KMS-11 (cell line): Measurements from ENCODE around the gene HOMER3.

Experiments used
- H2AFZ ChIP-seq: fragments of 200-600 bp; sonication (generic); 2 replicates; pipeline ENCODE4 v1.6.1; 2016; ENCODE audit warnings: antibody characterized with exemption, mixed run types, low read depth
- H3K27ac ChIP-seq: fragments of 200-600 bp; sonication (generic); 2 replicates; pipeline ENCODE4 v1.6.1; 2016; ENCODE audit warnings: mild to moderate bottlenecking, mixed run types
- H3K27me3 ChIP-seq: fragments of 200-600 bp; sonication (generic); 2 replicates; pipeline ENCODE4 v1.6.1; 2017; ENCODE audit warnings: mild to moderate bottlenecking, low read depth, mixed run types, moderate library complexity; ENCODE audit not compliant: insufficient read depth
- H3K36me3 ChIP-seq: fragments of 200-600 bp; sonication (generic); 2 replicates; pipeline ENCODE4 v1.6.1; 2017; ENCODE audit warnings: mild to moderate bottlenecking, mixed run types; ENCODE audit not compliant: insufficient read depth
- H3K4me1 ChIP-seq: fragments of 200-600 bp; sonication (generic); 2 replicates; pipeline ENCODE4 v1.6.1; 2016; ENCODE audit warnings: mild to moderate bottlenecking, low read depth, mixed run types; ENCODE audit not compliant: poor library complexity, severe bottlenecking
- H3K4me2 ChIP-seq: fragments of 200-600 bp; sonication (generic); 2 replicates; pipeline ENCODE4 v1.7.0; 2016; ENCODE audit warnings: mild to moderate bottlenecking, mixed run types
- H3K4me3 ChIP-seq: fragments of 200-600 bp; sonication (generic); IDR thresholded peaks from 2 replicates; pipeline ENCODE4 v1.6.1; 2017; ENCODE audit warnings: low read depth, low read length, mixed read lengths; ENCODE audit not compliant: insufficient read depth
- H3K79me2 ChIP-seq: fragments of 200-600 bp; sonication (generic); 2 replicates; pipeline ENCODE4 v1.6.1; 2016; ENCODE audit warnings: low read depth, mixed run types; ENCODE audit not compliant: insufficient read depth
- H3K9ac ChIP-seq: fragments of 200-600 bp; sonication (generic); 2 replicates; pipeline ENCODE4 v1.6.1; 2016; ENCODE audit warnings: mild to moderate bottlenecking, mixed run types
- H4K20me1 ChIP-seq: fragments of 200-600 bp; sonication (generic); 2 replicates; pipeline ENCODE4 v1.6.1; 2016; ENCODE audit warnings: mild to moderate bottlenecking, mixed run types; ENCODE audit not compliant: insufficient read depth
- TF ChIP-seq, protein P1 (sequence below): fragments of 200-600 bp; sonication (generic); conservative IDR thresholded peaks from 2 replicates; pipeline ENCODE4 v1.6.1; 2017; ENCODE audit warnings: low read depth, mild to moderate bottlenecking, antibody characterized with exemption, low read length, moderate library complexity, mixed read lengths

HOMER3 gene

DNA sequence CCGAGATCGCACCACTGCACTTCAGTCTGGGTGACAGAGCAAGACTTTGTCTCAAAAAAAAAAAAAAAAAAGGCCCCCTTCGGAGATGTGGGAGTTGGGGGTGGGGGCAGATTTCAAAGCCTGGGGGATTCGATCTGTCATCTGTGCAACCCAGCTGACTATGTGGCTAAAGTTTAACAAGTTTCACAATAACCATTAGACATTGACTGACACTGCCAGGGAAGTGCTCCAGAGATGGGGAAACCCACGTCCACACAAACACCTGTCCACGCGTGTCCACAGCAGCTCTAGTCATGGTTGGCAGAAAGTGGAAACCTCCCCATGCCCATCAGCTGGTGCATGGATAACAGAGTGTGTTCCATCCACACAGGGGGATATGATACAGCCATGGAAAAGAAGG is 37.6 kb upstream of the HOMER3 start:
- no peak overlapping the region for H3K4me2 ChIP-seq
- H3K79me2 ChIP-seq, result no peaks in the 10 kb centered on the region
- TF ChIP-seq, protein P1, sequence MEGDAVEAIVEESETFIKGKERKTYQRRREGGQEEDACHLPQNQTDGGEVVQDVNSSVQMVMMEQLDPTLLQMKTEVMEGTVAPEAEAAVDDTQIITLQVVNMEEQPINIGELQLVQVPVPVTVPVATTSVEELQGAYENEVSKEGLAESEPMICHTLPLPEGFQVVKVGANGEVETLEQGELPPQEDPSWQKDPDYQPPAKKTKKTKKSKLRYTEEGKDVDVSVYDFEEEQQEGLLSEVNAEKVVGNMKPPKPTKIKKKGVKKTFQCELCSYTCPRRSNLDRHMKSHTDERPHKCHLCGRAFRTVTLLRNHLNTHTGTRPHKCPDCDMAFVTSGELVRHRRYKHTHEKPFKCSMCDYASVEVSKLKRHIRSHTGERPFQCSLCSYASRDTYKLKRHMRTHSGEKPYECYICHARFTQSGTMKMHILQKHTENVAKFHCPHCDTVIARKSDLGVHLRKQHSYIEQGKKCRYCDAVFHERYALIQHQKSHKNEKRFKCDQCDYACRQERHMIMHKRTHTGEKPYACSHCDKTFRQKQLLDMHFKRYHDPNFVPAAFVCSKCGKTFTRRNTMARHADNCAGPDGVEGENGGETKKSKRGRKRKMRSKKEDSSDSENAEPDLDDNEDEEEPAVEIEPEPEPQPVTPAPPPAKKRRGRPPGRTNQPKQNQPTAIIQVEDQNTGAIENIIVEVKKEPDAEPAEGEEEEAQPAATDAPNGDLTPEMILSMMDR, result no peak
- H3K27me3 ChIP-seq, result no peaks in the 10 kb centered on the region; the same call in 1 of the 2 replicates
- H3K9ac ChIP-seq, result no peak overlapping the region
- no peak overlapping the region for H3K4me3 ChIP-seq
- H3K36me3 ChIP-seq, result no peaks in the 10 kb centered on the region
- no peak overlapping the region for H2AFZ ChIP-seq
- H4K20me1 ChIP-seq, result no peaks in the 10 kb centered on the region
- H3K27ac ChIP-seq, result no peak overlapping the region
- H3K4me1 ChIP-seq, result no peaks in the 10 kb centered on the region

DNA sequence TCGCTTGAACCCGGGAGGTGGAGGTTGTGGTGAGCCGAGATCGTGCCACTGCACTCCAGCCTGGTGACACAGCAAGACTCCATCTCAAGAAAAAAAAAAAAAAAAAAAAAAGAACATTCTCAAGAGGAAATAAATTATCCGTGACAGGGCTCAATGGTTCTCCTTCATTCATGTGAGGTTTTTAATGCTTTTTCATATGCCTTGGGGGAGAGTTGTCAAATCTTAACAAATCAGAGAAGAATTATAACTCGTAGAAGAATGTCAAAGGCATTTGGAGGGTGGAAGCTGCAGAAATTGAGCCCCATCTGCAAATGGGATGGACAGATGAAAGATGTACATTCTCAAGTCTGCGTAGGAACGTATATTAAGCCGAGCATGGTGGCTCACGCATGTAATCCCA is 34.9 kb upstream of the HOMER3 start:
- Histone ChIP-seq H3K9ac (no peak overlapping the region), H3K36me3 (no peaks in the 10 kb centered on the region), H4K20me1 (no peaks in the 10 kb centered on the region), H3K27ac (no peak overlapping the region), H3K4me1 (no peaks in the 10 kb centered on the region), H3K79me2 (no peaks in the 10 kb centered on the region), H3K27me3 (no peaks in the 10 kb centered on the region), H3K4me2 (no peak overlapping the region), H2AFZ (no peak overlapping the region), H3K4me3 (no peak overlapping the region)
- TF ChIP-seq, protein P1, result no peak

DNA sequence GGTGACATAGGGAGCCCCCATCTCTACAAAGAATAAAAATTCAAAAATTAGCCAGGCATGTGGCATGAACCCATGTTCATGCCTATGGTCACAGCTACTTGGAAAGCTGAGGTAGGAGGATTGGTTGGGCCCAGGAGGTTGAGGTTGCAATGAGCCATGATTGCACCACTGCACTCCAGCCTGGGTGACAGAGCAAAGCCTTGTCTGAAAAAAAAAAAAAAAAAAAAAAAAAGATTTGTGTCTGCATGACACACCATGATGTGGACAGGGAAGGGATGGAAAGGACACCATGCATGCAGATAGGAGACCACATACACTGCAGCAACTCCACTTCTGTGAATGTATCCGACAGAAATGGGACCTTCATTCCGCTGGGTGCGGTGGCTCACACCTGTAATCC is 34.0 kb upstream of the HOMER3 start:
- H4K20me1 ChIP-seq, result no peaks in the 10 kb centered on the region
- TF ChIP-seq, protein P1, result no peak
- H3K79me2 ChIP-seq, result no peaks in the 10 kb centered on the region
- no peaks in the 10 kb centered on the region for H3K36me3 ChIP-seq
- no peak overlapping the region for H3K9ac ChIP-seq
- no peaks in the 10 kb centered on the region for H3K27me3 ChIP-seq
- no peak overlapping the region for H3K4me2 ChIP-seq
- no peak overlapping the region for H3K4me3 ChIP-seq
- H2AFZ ChIP-seq, result no peak overlapping the region
- H3K27ac ChIP-seq, result no peak overlapping the region
- H3K4me1 ChIP-seq, result no peaks in the 10 kb centered on the region

DNA sequence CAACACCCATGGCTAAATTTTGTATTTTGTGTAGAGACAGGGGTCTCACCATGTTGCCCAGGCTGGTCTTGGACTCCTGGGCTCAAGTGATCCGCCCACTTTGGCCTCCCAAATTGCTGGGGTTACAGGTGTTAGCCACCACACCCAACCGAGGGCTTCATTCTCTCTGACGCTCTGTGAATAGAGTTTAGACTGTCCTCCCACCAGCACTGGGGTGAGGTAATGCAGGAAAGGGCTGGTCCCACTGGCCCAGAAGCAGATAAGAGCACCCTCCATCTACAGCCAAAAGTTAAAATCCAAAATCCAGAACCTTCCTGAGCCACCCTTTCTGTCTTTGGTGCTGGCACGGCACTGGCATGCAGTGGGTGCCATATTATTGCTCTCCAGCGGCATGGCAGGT is 31.8 kb upstream of the HOMER3 start:
- Histone ChIP-seq H3K4me2 (no peak overlapping the region), H3K9ac (no peak overlapping the region), H3K4me1 (peaks cover 3% of the 10 kb centered on the region), H2AFZ (no peak overlapping the region), H3K27ac (no peak overlapping the region), H4K20me1 (no peaks in the 10 kb centered on the region), H3K4me3 (no peak overlapping the region), H3K79me2 (no peaks in the 10 kb centered on the region), H3K36me3 (no peaks in the 10 kb centered on the region), H3K27me3 (no peaks in the 10 kb centered on the region)
- TF ChIP-seq, protein P1, result no peak
